Neutrophil (primary cell): ENCODE results near the gene NUDT14.

ENCODE experiments used
- H3K27ac ChIP-seq: fragments of 200-600 bp; sonication (generic); 2 replicates; pipeline ENCODE4 v1.5.1; 2016; ENCODE audit warnings: mild to moderate bottlenecking, moderate library complexity
- H3K27me3 ChIP-seq: fragments of 200-600 bp; sonication (generic); 2 replicates; pipeline ENCODE4 v1.6.0; 2016; ENCODE audit warnings: mild to moderate bottlenecking
- H3K36me3 ChIP-seq: fragments of 200-600 bp; sonication (generic); 2 replicates; pipeline ENCODE4 v1.5.1; 2017
- H3K4me1 ChIP-seq, 2 experiments: fragments of 200-600 bp in 1 of 2; sonication (generic) in 1 of 2; 1 replicate in 1 of 2; 2 replicates in 1 of 2; pipeline versions ENCODE4 v1.5.1 to v1.6.1; 2013 to 2016; ENCODE audit warnings: low read depth in 1 of 2, low read length in 1 of 2, mild to moderate bottlenecking in 1 of 2, moderate library complexity in 1 of 2; ENCODE audit not compliant: control insufficient read depth in 1 of 2, insufficient read depth in 1 of 2
- H3K4me3 ChIP-seq, 2 experiments: fragments of 200-600 bp in 1 of 2; sonication (generic) in 1 of 2; 1 replicate in 1 of 2; 2 replicates in 1 of 2; pipeline ENCODE4 v1.5.1; 2013 to 2016; ENCODE audit warnings: low read depth in 1 of 2, low read length in 1 of 2, mild to moderate bottlenecking in 1 of 2, moderate library complexity in 1 of 2
- H3K9me3 ChIP-seq: fragments of 200-600 bp; sonication (generic); 2 replicates; pipeline ENCODE4 v1.5.1; 2016
- TF ChIP-seq, protein P1 (sequence below): fragments of 200-600 bp; sonication (generic); IDR thresholded peaks from 2 replicates; pipeline ENCODE4 v1.5.1; 2016; ENCODE audit warnings: antibody characterized with exemption

The NUDT14 gene

DNA sequence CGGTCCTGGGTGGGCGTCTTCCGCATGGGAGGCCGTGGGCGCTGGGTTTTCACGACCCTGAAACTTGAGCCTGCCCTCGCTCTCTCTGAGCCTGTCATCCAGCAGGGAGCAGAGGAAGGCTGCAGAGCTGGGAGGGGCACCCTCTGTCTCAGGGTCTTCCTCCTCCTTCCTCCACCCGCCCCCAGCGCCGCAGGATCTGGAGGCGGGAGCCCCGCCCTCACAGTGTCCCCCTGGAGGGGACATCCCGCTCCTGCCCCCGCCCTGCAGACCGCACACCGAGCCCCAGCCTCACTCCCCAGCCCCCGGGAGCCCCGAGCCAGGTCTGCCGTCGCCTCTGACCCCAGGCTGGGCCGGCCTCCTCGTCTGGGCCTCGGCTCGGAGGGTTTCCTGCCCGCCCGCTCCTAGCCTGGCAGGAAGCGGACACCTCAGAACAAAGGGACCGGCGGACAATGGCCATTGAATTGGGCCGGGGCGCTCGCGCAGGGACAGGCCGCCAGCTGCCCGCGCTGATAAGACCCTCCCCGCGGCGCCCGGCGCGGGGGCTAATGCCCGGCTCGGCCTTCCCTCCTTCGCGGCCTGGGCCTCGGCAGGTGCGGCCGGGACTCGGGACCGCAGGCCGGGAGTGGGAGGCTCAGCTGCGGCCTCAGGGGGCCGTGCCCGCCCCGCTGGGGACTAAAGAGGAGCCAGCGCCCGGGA, 15.3 kb upstream of the NUDT14 start:
- Histone ChIP-seq H3K27ac (no peak overlapping the region), H3K9me3 (no peaks in the 10 kb centered on the region), H3K36me3 (no peaks in the 10 kb centered on the region), H3K4me1 (peaks cover 2 to 4% of the 10 kb centered on the region in 2 experiments), H3K4me3 (no peak overlapping the region), H3K27me3 (peaks cover 90% of the 10 kb centered on the region)
- TF ChIP-seq, protein P1, sequence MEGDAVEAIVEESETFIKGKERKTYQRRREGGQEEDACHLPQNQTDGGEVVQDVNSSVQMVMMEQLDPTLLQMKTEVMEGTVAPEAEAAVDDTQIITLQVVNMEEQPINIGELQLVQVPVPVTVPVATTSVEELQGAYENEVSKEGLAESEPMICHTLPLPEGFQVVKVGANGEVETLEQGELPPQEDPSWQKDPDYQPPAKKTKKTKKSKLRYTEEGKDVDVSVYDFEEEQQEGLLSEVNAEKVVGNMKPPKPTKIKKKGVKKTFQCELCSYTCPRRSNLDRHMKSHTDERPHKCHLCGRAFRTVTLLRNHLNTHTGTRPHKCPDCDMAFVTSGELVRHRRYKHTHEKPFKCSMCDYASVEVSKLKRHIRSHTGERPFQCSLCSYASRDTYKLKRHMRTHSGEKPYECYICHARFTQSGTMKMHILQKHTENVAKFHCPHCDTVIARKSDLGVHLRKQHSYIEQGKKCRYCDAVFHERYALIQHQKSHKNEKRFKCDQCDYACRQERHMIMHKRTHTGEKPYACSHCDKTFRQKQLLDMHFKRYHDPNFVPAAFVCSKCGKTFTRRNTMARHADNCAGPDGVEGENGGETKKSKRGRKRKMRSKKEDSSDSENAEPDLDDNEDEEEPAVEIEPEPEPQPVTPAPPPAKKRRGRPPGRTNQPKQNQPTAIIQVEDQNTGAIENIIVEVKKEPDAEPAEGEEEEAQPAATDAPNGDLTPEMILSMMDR, result no peak

DNA sequence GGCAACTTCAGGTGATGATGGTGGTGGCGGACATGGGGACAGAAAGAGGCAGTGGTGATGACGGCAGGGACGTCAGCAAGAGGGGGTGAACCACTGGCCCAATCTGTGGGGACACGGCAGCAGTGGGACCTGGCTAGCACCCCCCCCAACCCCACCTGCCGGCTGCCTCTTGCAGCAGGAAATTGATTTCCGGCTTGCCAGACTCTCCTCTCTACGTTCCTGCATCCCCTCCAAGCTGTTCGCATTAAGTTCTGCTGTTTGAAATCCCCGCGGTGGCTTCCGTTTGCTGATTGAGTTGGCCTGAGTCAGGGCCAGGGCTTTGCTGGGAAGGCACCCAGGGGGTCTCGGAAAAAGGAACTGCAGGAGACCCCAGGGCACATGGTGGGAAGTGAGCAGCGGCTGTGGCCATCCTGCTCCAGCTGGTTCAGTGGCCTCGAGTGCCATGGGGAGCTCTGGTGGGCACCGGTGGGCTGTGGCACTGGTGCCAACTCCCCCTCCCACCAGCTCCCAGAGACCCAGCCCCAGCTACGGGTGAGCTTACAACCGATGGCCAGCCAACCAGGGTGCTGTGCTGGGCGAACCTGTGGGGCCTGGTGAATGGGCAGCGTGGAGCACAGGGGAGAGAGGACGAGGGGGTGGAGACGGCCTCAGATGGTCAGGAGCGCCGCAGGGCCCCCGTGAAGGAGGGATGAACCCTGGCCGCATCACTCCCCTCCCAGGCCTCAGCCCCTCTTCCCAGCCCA, 14.6 kb upstream of the NUDT14 start:
- no peaks in the 10 kb centered on the region for H3K4me1 ChIP-seq
- H3K27ac ChIP-seq, result no peak overlapping the region
- no peak overlapping the region for H3K4me3 ChIP-seq
- peaks cover 89% of the 10 kb centered on the region for H3K27me3 ChIP-seq
- H3K36me3 ChIP-seq, result no peaks in the 10 kb centered on the region
- TF ChIP-seq, protein P1, result no peak
- H3K9me3 ChIP-seq, result no peaks in the 10 kb centered on the region

DNA sequence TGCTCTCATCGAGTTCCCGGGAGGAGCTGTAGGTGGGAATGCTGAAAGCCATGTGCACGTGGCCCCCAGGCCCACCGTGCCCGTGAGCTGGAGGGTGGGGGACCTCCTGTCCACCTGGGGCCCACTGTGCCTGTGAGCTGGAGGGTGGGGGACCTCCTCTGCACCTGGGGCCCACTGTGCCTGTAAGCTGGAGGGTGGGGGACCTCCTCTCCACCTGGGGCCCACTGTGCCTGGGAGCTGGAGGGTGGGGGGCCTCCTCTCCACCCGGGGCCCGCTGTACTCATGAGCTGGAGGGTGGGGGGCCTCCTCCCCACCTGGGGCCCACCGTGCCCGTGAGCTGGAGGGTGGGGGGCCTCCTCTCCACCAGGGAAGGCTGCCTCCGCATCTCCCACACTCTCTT, 13.9 kb upstream of the NUDT14 start:
- peaks cover 82% of the 10 kb centered on the region for H3K27me3 ChIP-seq
- no peaks in the 10 kb centered on the region for H3K4me1 ChIP-seq
- no peak overlapping the region for H3K4me3 ChIP-seq
- H3K36me3 ChIP-seq, result no peaks in the 10 kb centered on the region
- TF ChIP-seq, protein P1, result no peak
- H3K9me3 ChIP-seq, result no peaks in the 10 kb centered on the region
- no peak overlapping the region for H3K27ac ChIP-seq

DNA sequence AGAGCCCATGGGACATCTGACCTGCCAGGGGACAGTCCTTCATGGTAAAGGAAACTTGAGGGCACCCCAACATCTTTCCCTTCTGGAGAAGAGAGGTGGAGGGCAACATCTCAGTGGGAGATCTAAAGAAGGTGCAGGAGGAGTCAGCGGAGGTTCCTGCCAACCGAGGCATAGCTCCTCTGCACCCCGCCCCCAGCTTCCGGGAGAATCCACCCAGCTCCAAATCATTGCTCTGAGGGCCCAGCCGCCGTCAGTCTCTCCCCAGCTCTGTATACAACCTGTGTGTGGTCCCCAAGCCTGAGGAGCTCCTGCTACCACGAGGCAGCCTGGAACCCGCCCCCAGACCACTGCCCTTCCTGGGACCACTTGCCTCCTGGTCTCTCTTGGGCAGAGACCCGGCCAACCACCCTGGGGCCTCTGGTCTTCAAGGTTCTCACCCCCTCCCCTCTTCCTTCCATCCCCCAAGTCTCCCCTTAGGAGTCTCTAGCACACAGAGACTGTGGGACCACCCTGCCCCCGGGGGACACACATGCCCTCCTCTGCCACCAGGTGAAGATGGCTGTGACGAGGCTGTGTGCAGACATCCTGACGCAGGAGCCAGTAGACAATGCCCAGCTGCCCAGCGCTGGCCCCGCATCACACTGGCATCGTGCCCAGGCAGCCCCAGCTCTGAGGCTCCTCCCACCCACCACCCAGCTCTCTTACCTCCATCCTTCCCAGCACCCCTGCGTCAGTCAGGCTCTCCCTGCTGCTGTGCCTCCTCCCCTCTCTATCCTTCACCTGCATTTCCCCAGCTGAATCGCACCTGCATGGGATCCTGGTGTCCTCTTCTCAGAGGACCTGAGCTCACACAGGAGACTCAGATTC, 13.0 kb upstream of the NUDT14 start:
- Histone ChIP-seq H3K27me3 (peaks cover 73% of the 10 kb centered on the region), H3K4me1 (no peaks in the 10 kb centered on the region), H3K4me3 (no peak overlapping the region), H3K9me3 (no peaks in the 10 kb centered on the region), H3K27ac (no peak overlapping the region), H3K36me3 (no peaks in the 10 kb centered on the region)
- TF ChIP-seq, protein P1, result no peak

DNA sequence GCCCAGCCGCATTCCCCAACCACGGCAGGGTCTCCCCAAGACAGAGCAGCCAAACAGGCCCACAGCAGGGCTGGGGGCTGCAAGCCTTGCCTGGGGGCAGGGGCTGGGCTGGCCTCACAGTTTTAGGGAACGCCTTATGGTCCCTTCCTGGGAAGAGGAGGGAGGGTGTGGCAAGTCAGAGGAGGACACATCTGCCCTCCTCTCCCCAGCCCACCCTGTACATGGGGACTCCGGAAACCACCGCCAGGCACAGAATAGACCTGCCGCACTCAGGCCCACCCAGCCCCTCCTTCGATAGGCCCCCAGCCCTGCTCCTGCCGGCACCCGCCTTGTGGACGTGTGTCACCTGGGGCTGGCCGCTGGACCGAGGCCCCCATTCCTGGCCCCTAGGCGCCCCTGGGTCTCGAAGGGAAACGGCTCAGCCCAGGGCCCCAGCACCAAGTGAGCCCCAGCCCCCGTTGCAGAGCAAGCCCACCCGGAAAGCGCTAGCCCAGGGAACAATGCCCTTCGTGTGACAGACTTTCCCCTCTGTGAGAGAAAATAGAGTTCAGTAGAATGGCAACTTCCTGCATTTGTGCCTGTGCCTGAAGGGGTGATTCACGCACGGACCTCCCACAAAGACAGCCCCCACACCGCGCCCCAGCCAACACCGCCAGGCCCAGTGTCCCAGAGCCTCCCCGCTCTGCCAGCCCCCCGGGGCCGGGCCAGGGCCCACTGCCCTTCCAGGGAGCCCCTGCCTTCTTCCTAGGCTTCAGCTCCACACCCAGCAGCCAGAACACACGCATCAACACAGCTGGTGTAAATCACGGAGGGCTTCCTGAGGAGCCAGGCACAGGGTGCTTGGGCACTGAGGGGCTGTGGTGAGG, 12.0 kb upstream of the NUDT14 start:
- no peaks in the 10 kb centered on the region for H3K4me1 ChIP-seq
- peaks cover 65% of the 10 kb centered on the region for H3K27me3 ChIP-seq
- H3K27ac ChIP-seq, result no peak overlapping the region
- no peak overlapping the region for H3K4me3 ChIP-seq
- no peaks in the 10 kb centered on the region for H3K9me3 ChIP-seq
- no peaks in the 10 kb centered on the region for H3K36me3 ChIP-seq
- TF ChIP-seq, protein P1, result no peak
